Kidney (tissue), 14 donors: Measurements from ENCODE around the gene MYL10. TPM values are rescaled to one million over a fixed set of nuclear protein-coding genes. Genes with fewer than 3 reads are reported as not detected.

Source experiments
- DNase-seq, 5 donors: peaks; one replicate each; pipeline ENCODE4 v3.0.0-alpha.2; 2013 to 2020
- FAIRE-seq: peaks from 2 replicates; lab custom pipeline; 2012; peaks lifted over from hg19 to GRCh38; lab: Jason Lieb, UNC
- H3K27ac ChIP-seq, 2 donors: one replicate each; pipeline ENCODE4 v1.7.0; 2013; ENCODE audit warnings: low read depth in 2 of 2, low read length in 2 of 2, inconsistent platforms in 1 of 2
- H3K27me3 ChIP-seq: one replicate; pipeline ENCODE4 v1.7.1; 2013; ENCODE audit warnings: low read length, inconsistent platforms; ENCODE audit not compliant: control insufficient read depth, insufficient read depth
- H3K36me3 ChIP-seq, 3 donors: one replicate each; pipeline versions ENCODE4 v1.7.0 to v1.7.1; 2013; ENCODE audit warnings: low read length in 3 of 3, control low read depth in 1 of 3, inconsistent platforms in 1 of 3; ENCODE audit not compliant: insufficient read depth in 3 of 3, control insufficient read depth in 2 of 3
- H3K4me1 ChIP-seq, 3 donors: one replicate each; pipeline versions ENCODE4 v1.7.0 to v1.7.1; 2013; ENCODE audit warnings: low read length in 3 of 3, inconsistent platforms in 1 of 3, low read depth in 1 of 3; ENCODE audit not compliant: control insufficient read depth in 2 of 3, insufficient read depth in 2 of 3
- H3K4me3 ChIP-seq, 3 donors: one replicate each; pipeline versions ENCODE4 v1.7.0 to v1.8.1; 2013; ENCODE audit warnings: low read length in 3 of 3, control low read depth in 1 of 3, inconsistent platforms in 1 of 3
- H3K9ac ChIP-seq, 3 donors: one replicate each; pipeline versions ENCODE4 v1.7.0 to v1.7.1; 2013; ENCODE audit warnings: low read length in 3 of 3, control low read depth in 1 of 3, inconsistent platforms in 1 of 3
- H3K9me3 ChIP-seq, 3 donors: one replicate each; pipeline versions ENCODE4 v1.7.0 to v1.7.1; 2013; ENCODE audit warnings: low read length in 3 of 3, control low read depth in 1 of 3, inconsistent platforms in 1 of 3; ENCODE audit not compliant: control insufficient read depth in 2 of 3, insufficient read depth in 1 of 3
- CTCF ChIP-seq: IDR thresholded peaks from 3 replicates; pipeline ENCODE4 v1.5.1; 2012; ENCODE audit warnings: mild to moderate bottlenecking, moderate library complexity, borderline replicate concordance; ENCODE audit not compliant: insufficient read depth; ENCODE audit errors: extremely low read depth
- intact Hi-C: fragments of 100-400 bp; cut with DNase I; formaldehyde crosslinking; loops from one replicate; pipeline ENCODE4 v1.11.1; 2022
- polyA plus RNA-seq: library from polyadenylated mRNA; stranded (reverse); fragments of 350-450 nt; fragmentation: Illumina TruSeq; extraction: RNeasy Lipid Tissue Mini Kit (QIAGEN cat#74804); gene quantifications from one replicate; pipeline ENCODE4 v1.2.3, GENCODE V29; 2014; ENCODE audit warnings: low read depth, low replicate concordance; ENCODE audit not compliant: insufficient read depth
- total RNA-seq: library from RNA; stranded (reverse); fragmentation: NEBNext Ultra II Directional; extraction: Animal tissue kit (Norgen Biotek cat#: 25700); gene quantifications from one replicate; pipeline ENCODE4 v1.2.1, GENCODE V29; 2021
- donor health status: control.
- donor health status: control.
- donor health status: control.
- donor health status: control.
- donor health status: control.
- donor health status: DM: yes; HTN: yes; CAD: no.
- donor health status: Normal renal cell carcinoma (clear cell type).

The MYL10 gene
- total and polyA plus RNA-seq, 2 donors from 2014 or later = not detected

- H3K9ac ChIP-seq = no peak overlapping the region
- H3K9me3 ChIP-seq = peaks cover 0 to 5% (median 0%) of the 10 kb centered on the region in 3 donors
- no peak for TF ChIP-seq CTCF
- no peak overlapping the region for H3K27ac ChIP-seq
- intact Hi-C loops = no loop called here
- FAIRE-seq (no peak), DNase-seq (no peak)
- H3K36me3 ChIP-seq = no peaks in the 10 kb centered on the region
- peaks cover 0 to 2% (median 0%) of the 10 kb centered on the region in 3 donors for H3K4me1 ChIP-seq
- H3K27me3 ChIP-seq = no peaks in the 10 kb centered on the region
- H3K4me3 ChIP-seq = no peak overlapping the region
Observed at GRCh38 chr7:101596898-101597297, 32.2 kb downstream of the MYL10 start.

GRCh38 chr7:101595766-101596537, 33.1 kb downstream of the MYL10 start:
- H3K27me3 ChIP-seq = no peaks in the 10 kb centered on the region
- peak in 1 of 5 donors; percentile 7 for DNase-seq
- no peaks in the 10 kb centered on the region for H3K36me3 ChIP-seq
- no peak for TF ChIP-seq CTCF
- no peak overlapping the region for H3K27ac ChIP-seq
- no peak overlapping the region for H3K9ac ChIP-seq
- no peak overlapping the region for H3K4me3 ChIP-seq
- peaks cover 0 to 2% (median 0%) of the 10 kb centered on the region in 3 donors for H3K4me1 ChIP-seq
- FAIRE-seq = no peak
- intact Hi-C loops = no loop called here
- H3K9me3 ChIP-seq = peaks cover 0 to 5% (median 0%) of the 10 kb centered on the region in 3 donors

- H3K27me3 ChIP-seq = no peaks in the 10 kb centered on the region
- DNase-seq = peak in 1 of 5 donors; percentile 11
- no peak overlapping the region for H3K27ac ChIP-seq
- peaks cover 0 to 5% (median 0%) of the 10 kb centered on the region in 3 donors for H3K9me3 ChIP-seq
- no peak for TF ChIP-seq CTCF
- FAIRE-seq = no peak
- H3K4me3 ChIP-seq = no peak overlapping the region
- peaks cover 0 to 2% (median 0%) of the 10 kb centered on the region in 3 donors for H3K4me1 ChIP-seq
- no peaks in the 10 kb centered on the region for H3K36me3 ChIP-seq
- intact Hi-C loops = no loop called here
- H3K9ac ChIP-seq = no peak overlapping the region
Observed at GRCh38 chr7:101595246-101595645, 33.9 kb downstream of the MYL10 start.
